Activated B cell treated with CpG ODN at 0.5 μM for 24 hours (primary cell): Measurements from ENCODE around the gene PKD2. TPM values are rescaled to one million over a fixed set of nuclear protein-coding genes. Genes with fewer than 3 reads are reported as not detected.

Experiments used
- ATAC-seq: fragments of 200-7000 bp; cut with Tn5 transposase; one replicate; pipeline ENCODE4 v1.10.0; 2021; ENCODE audit warnings: low read depth, mild to moderate bottlenecking, moderate library complexity
- CTCF ChIA-PET: fragments of 350-600 bp; sonication (Branson Sonifier 250); formaldehyde crosslinking; loops from one replicate; lab custom pipeline; 2021; ENCODE audit warnings: antibody characterized with exemption; lab: Charles Lee
- POLR2A ChIA-PET: fragments of 350-600 bp; sonication (Branson Sonifier 250); formaldehyde crosslinking; loops from one replicate; lab custom pipeline; 2021; ENCODE audit warnings: antibody characterized with exemption; lab: Charles Lee
- DNase-seq: peaks from one replicate; pipeline ENCODE4 v3.0.0; 2022
- H3K27ac Mint-ChIP-seq: one replicate; pipeline ENCODE4 v1.8.0; 2020; ENCODE audit warnings: mixed read lengths
- H3K27me3 Mint-ChIP-seq: one replicate; pipeline ENCODE4 v1.8.0; 2021; ENCODE audit warnings: mixed read lengths
- H3K36me3 Mint-ChIP-seq: one replicate; pipeline ENCODE4 v1.8.0; 2021; ENCODE audit warnings: low read depth, mixed read lengths
- H3K4me1 Mint-ChIP-seq: one replicate; pipeline ENCODE4 v1.8.0; 2021; ENCODE audit warnings: mixed read lengths
- H3K4me3 Mint-ChIP-seq: one replicate; pipeline ENCODE4 v1.8.0; 2020; ENCODE audit warnings: mild to moderate bottlenecking, mixed read lengths
- H3K9me3 Mint-ChIP-seq: one replicate; pipeline ENCODE4 v1.8.0; 2020; ENCODE audit warnings: mixed read lengths
- CTCF ChIP-seq: fragments of 200-600 bp; IDR thresholded peaks from one replicate; pipeline ENCODE4 v1.8.0; 2022; ENCODE audit warnings: antibody characterized with exemption, mild to moderate bottlenecking
- intact Hi-C: fragments of 100-400 bp; cut with micrococcal nuclease; formaldehyde crosslinking; loops from one replicate; pipeline ENCODE4 v1.15.1; 2024
- total RNA-seq: library from RNA; stranded (reverse); gene quantifications from 2 replicates; pipeline ENCODE4 v1.2.3, GENCODE V29; 2022

PKD2 gene
- total RNA-seq, 1 donor from 2014 or later: 6.2 TPM

- ChIA-PET CTCF (no interaction called here), POLR2A (no interaction called here)
- Mint-ChIP-seq H3K9me3 (no peaks in the 10 kb centered on the region), H3K36me3 (no peaks in the 10 kb centered on the region), H3K4me3 (no peak overlapping the region), H3K27ac (no peak overlapping the region), H3K27me3 (peaks cover 1% of the 10 kb centered on the region), H3K4me1 (no peaks in the 10 kb centered on the region)
- ATAC-seq: no peak
- TF ChIP-seq CTCF: no peak
- no peak for DNase-seq
- intact Hi-C loops: no loop called here
Observed at GRCh38 chr4:88108747-88109122, 101.3 kb downstream of the PKD2 start.

- no peak overlapping the region for H3K4me3 Mint-ChIP-seq
- no peaks in the 10 kb centered on the region for H3K36me3 Mint-ChIP-seq
- no peak for DNase-seq
- H3K9me3 Mint-ChIP-seq: no peaks in the 10 kb centered on the region
- ChIA-PET CTCF (interaction anchor here (0.7 kb wide), 1 partner anchor 107 kb away, joined by 3 read pairs; no protein-coding TSS in a partner anchor), POLR2A (no interaction called here)
- ATAC-seq: no peak
- no peaks in the 10 kb centered on the region for H3K4me1 Mint-ChIP-seq
- no peak for TF ChIP-seq CTCF
- H3K27ac Mint-ChIP-seq: no peak overlapping the region
- no peaks in the 10 kb centered on the region for H3K27me3 Mint-ChIP-seq
- intact Hi-C loops: no loop called here
Observed at GRCh38 chr4:88109123-88109881, 101.9 kb downstream of the PKD2 start.

GRCh38 chr4:88110826-88111225 is 103.4 kb downstream of the PKD2 start:
- ATAC-seq (no peak), DNase-seq (no peak)
- H3K27ac Mint-ChIP-seq: no peak overlapping the region
- peaks cover 6% of the 10 kb centered on the region for H3K4me1 Mint-ChIP-seq
- no peaks in the 10 kb centered on the region for H3K36me3 Mint-ChIP-seq
- H3K9me3 Mint-ChIP-seq: no peaks in the 10 kb centered on the region
- ChIA-PET POLR2A (no interaction called here), CTCF (interaction anchor here (0.7 kb wide), 1 partner anchor 466 kb away, joined by 3 read pairs; no protein-coding TSS in a partner anchor)
- no peak for TF ChIP-seq CTCF
- no peak overlapping the region for H3K4me3 Mint-ChIP-seq
- H3K27me3 Mint-ChIP-seq: no peaks in the 10 kb centered on the region
- intact Hi-C loops: no loop called here

- no peak for TF ChIP-seq CTCF
- DNase-seq: no peak
- intact Hi-C loops: no loop called here
- peaks cover 7% of the 10 kb centered on the region for H3K4me1 Mint-ChIP-seq
- H3K4me3 Mint-ChIP-seq: no peak overlapping the region
- no peaks in the 10 kb centered on the region for H3K27me3 Mint-ChIP-seq
- no peak for ATAC-seq
- ChIA-PET POLR2A (no interaction called here), CTCF (no interaction called here)
- no peak overlapping the region for H3K27ac Mint-ChIP-seq
- no peaks in the 10 kb centered on the region for H3K9me3 Mint-ChIP-seq
- H3K36me3 Mint-ChIP-seq: no peaks in the 10 kb centered on the region
Observed at GRCh38 chr4:88112856-88113255, 105.4 kb downstream of the PKD2 start.

GRCh38 chr4:88115587-88115986 is 108.2 kb downstream of the PKD2 start:
- peaks cover 7% of the 10 kb centered on the region for H3K4me1 Mint-ChIP-seq
- TF ChIP-seq CTCF: no peak
- no peak for ATAC-seq
- peaks cover 17% of the 10 kb centered on the region for H3K9me3 Mint-ChIP-seq
- H3K27me3 Mint-ChIP-seq: no peaks in the 10 kb centered on the region
- intact Hi-C loops: no loop called here
- H3K4me3 Mint-ChIP-seq: no peak overlapping the region
- CTCF ChIA-PET: no interaction called here
- POLR2A ChIA-PET: interaction anchor here (0.6 kb wide), 1 partner anchor 37 kb away, joined by 3 read pairs; no protein-coding TSS in a partner anchor
- no peak for DNase-seq
- peaks cover 3% of the 10 kb centered on the region for H3K36me3 Mint-ChIP-seq
- H3K27ac Mint-ChIP-seq: no peak overlapping the region
